GM12874 (cell line): ENCODE measurements around the gene TRPM7.

Source experiments
- TF ChIP-seq, protein P1 (sequence below): IDR thresholded peaks from 2 replicates; pipeline ENCODE4 v1.5.1; 2011; ENCODE audit warnings: low read depth, mild to moderate bottlenecking, control low read depth, low read length, moderate library complexity; ENCODE audit not compliant: insufficient read depth

TRPM7 gene

DNA sequence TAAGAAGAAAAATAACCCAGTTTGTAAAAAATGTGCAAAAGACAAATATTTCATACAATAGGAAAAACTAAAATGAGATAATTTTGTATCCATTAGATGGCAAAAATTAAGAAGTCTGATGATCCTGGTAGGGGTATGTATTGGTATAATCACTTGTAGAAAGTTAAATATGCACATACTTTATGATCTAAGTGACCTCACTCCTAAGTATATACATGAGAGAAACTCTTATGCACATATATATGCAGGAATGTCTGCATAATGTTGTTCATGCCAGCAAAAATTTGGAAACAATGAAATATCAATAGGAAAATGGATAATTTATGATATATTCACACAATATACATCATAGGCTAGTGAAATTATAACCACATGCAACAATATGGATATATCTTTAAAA is 173.6 kb downstream of the TRPM7 start:
- TF ChIP-seq, protein P1, sequence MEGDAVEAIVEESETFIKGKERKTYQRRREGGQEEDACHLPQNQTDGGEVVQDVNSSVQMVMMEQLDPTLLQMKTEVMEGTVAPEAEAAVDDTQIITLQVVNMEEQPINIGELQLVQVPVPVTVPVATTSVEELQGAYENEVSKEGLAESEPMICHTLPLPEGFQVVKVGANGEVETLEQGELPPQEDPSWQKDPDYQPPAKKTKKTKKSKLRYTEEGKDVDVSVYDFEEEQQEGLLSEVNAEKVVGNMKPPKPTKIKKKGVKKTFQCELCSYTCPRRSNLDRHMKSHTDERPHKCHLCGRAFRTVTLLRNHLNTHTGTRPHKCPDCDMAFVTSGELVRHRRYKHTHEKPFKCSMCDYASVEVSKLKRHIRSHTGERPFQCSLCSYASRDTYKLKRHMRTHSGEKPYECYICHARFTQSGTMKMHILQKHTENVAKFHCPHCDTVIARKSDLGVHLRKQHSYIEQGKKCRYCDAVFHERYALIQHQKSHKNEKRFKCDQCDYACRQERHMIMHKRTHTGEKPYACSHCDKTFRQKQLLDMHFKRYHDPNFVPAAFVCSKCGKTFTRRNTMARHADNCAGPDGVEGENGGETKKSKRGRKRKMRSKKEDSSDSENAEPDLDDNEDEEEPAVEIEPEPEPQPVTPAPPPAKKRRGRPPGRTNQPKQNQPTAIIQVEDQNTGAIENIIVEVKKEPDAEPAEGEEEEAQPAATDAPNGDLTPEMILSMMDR = no peak
